Mammary epithelial cell (primary cell): ENCODE measurements around the gene TUBA1A.

Source experiments
- EZH2 ChIP-seq: IDR thresholded peaks from 2 replicates; pipeline ENCODE4 v1.6.1; 2012; ENCODE audit warnings: low read length, inconsistent platforms, borderline replicate concordance
- TF ChIP-seq, protein P1 (sequence below), 2 donors: IDR thresholded peaks in 1 of 2; conservative IDR thresholded peaks in 1 of 2; 2 replicates each; pipeline ENCODE4 v1.5.1; 2011 to 2012; ENCODE audit warnings: inconsistent platforms in 2 of 2, low read length in 2 of 2, mild to moderate bottlenecking in 2 of 2, control low read depth in 1 of 2, low read depth in 1 of 2; ENCODE audit not compliant: insufficient read depth in 1 of 2; ENCODE audit errors: extremely low read depth in 1 of 2

GRCh38 chr12:49170924-49171323 is 18.0 kb downstream of the TUBA1A start:
- TF ChIP-seq, protein P1, sequence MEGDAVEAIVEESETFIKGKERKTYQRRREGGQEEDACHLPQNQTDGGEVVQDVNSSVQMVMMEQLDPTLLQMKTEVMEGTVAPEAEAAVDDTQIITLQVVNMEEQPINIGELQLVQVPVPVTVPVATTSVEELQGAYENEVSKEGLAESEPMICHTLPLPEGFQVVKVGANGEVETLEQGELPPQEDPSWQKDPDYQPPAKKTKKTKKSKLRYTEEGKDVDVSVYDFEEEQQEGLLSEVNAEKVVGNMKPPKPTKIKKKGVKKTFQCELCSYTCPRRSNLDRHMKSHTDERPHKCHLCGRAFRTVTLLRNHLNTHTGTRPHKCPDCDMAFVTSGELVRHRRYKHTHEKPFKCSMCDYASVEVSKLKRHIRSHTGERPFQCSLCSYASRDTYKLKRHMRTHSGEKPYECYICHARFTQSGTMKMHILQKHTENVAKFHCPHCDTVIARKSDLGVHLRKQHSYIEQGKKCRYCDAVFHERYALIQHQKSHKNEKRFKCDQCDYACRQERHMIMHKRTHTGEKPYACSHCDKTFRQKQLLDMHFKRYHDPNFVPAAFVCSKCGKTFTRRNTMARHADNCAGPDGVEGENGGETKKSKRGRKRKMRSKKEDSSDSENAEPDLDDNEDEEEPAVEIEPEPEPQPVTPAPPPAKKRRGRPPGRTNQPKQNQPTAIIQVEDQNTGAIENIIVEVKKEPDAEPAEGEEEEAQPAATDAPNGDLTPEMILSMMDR (conservative IDR thresholded peaks at IDR 0.05 in 1 of 2, IDR thresholded peaks at IDR 0.05 in 1 of 2; ENCODE audit: extremely low read depth in 1 of 2, insufficient read depth in 1 of 2, low read depth in 1 of 2, low read length in 2 of 2), result no peak
- TF ChIP-seq EZH2, result no peak
